ENCODE data around the gene EPS15. TPM values are rescaled to one million over a fixed set of nuclear protein-coding genes. Genes with fewer than 3 reads are reported as not detected.

The EPS15 gene
- total RNA-seq, 2 donors from 2014 or later, result 123 to 197 TPM

- DNase-seq (ENCODE audit: low spot score) (no peak), ATAC-seq (ENCODE audit: insufficient number of reproducible peaks, low FRiP score, low read depth) (no peak)
- Histone ChIP-seq H3K4me1 (ENCODE audit: control insufficient read depth in 1 of 2, low read depth in 2 of 2) (peaks cover 0 to 8% of the 10 kb centered on the region in 2 donors), H3K4me3 (no peak overlapping the region), H3K36me3 (peaks cover 17% of the 10 kb centered on the region), H3K27me3 (replicated peaks; ENCODE audit: insufficient read depth) (no peaks in the 10 kb centered on the region), H3K9me3 (no peaks in the 10 kb centered on the region), H3K27ac (no peak overlapping the region)
- no peak for TF ChIP-seq CTCF (IDR thresholded peaks at IDR 0.05)
Measured at GRCh38 chr1:51444096-51444495, 75.0 kb downstream of the EPS15 start.

- peaks cover 0 to 8% of the 10 kb centered on the region in 2 donors for H3K4me1 ChIP-seq (ENCODE audit: control insufficient read depth in 1 of 2, low read depth in 2 of 2)
- no peaks in the 10 kb centered on the region for H3K27me3 ChIP-seq (replicated peaks; ENCODE audit: insufficient read depth)
- TF ChIP-seq CTCF (IDR thresholded peaks at IDR 0.05), result no peak
- H3K36me3 ChIP-seq, result peaks cover 17% of the 10 kb centered on the region
- no peak overlapping the region for H3K27ac ChIP-seq
- DNase-seq (ENCODE audit: low spot score) (no peak), ATAC-seq (ENCODE audit: insufficient number of reproducible peaks, low FRiP score, low read depth) (no peak)
- H3K9me3 ChIP-seq, result no peaks in the 10 kb centered on the region
- no peak overlapping the region for H3K4me3 ChIP-seq
Measured at GRCh38 chr1:51443555-51443954, 75.5 kb downstream of the EPS15 start.

GRCh38 chr1:51442616-51443015, 76.5 kb downstream of the EPS15 start:
- H3K27ac ChIP-seq, result peak overlapping the region in 1 of 2 donors; percentile 19
- ATAC-seq (ENCODE audit: insufficient number of reproducible peaks, low FRiP score, low read depth) (no peak), DNase-seq (ENCODE audit: low spot score) (no peak)
- peaks cover 17% of the 10 kb centered on the region for H3K36me3 ChIP-seq
- no peaks in the 10 kb centered on the region for H3K9me3 ChIP-seq
- H3K27me3 ChIP-seq (replicated peaks; ENCODE audit: insufficient read depth), result no peaks in the 10 kb centered on the region
- no peak for TF ChIP-seq CTCF (IDR thresholded peaks at IDR 0.05)
- H3K4me1 ChIP-seq (ENCODE audit: control insufficient read depth in 1 of 2, low read depth in 2 of 2), result peaks cover 0 to 8% of the 10 kb centered on the region in 2 donors
- H3K4me3 ChIP-seq, result no peak overlapping the region

GRCh38 chr1:51442198-51442597, 76.9 kb downstream of the EPS15 start:
- peaks cover 15% of the 10 kb centered on the region for H3K36me3 ChIP-seq
- no peak for ATAC-seq (ENCODE audit: insufficient number of reproducible peaks, low FRiP score, low read depth)
- peaks cover 0 to 8% of the 10 kb centered on the region in 2 donors for H3K4me1 ChIP-seq (ENCODE audit: control insufficient read depth in 1 of 2, low read depth in 2 of 2)
- no peak for TF ChIP-seq CTCF (IDR thresholded peaks at IDR 0.05)
- peak overlapping the region in 1 of 2 donors; percentile 19 for H3K27ac ChIP-seq
- H3K27me3 ChIP-seq (replicated peaks; ENCODE audit: insufficient read depth), result no peaks in the 10 kb centered on the region
- no peak for DNase-seq (ENCODE audit: low spot score)
- H3K4me3 ChIP-seq, result no peak overlapping the region
- H3K9me3 ChIP-seq, result no peaks in the 10 kb centered on the region

- Histone ChIP-seq H3K36me3 (peaks cover 10% of the 10 kb centered on the region), H3K4me1 (ENCODE audit: control insufficient read depth in 1 of 2, low read depth in 2 of 2) (peaks cover 2 to 8% of the 10 kb centered on the region in 2 donors), H3K4me3 (no peak overlapping the region), H3K27me3 (replicated peaks; ENCODE audit: insufficient read depth) (no peaks in the 10 kb centered on the region), H3K27ac (no peak overlapping the region), H3K9me3 (no peaks in the 10 kb centered on the region)
- ATAC-seq (ENCODE audit: insufficient number of reproducible peaks, low FRiP score, low read depth) (no peak), DNase-seq (ENCODE audit: low spot score) (no peak)
- TF ChIP-seq CTCF (IDR thresholded peaks at IDR 0.05), result no peak
Measured at GRCh38 chr1:51439895-51440294, 79.2 kb downstream of the EPS15 start.

All from thoracic aorta (tissue), 2 donors.